Activated naive CD4-positive, alpha-beta T cell (primary cell): Measurements from ENCODE around the gene MOCOS.
"Not testable (repeated sequence)": the region's sequence is repeated elsewhere in the genome, so short reads cannot be mapped to it uniquely, and the experiment has no call there.

Experiments used
- DNase-seq, 4 experiments: peaks; one replicate each; lab custom pipeline; 2025; lab: John Stamatoyannopoulos, UW

MOCOS gene

DNA sequence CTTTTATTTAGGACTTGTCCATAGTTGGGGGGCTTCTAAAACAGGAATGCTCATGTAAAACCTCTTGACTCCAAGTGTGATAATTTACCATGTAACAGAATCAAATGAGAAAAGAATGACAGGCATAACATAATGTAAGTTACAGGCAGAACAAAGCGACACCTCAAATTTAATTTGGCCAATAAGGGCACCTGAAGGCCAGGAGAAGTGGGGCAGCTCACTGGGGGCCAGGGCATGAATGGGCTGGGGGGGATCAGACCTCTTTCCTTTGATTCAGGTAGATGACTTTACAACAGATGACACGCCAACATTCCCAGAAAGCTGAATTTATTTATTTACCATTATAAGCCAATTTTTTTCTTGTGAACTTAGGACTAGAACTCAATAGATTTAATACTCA is 14.5 kb downstream of the MOCOS start:
- no peak for DNase-seq

DNA sequence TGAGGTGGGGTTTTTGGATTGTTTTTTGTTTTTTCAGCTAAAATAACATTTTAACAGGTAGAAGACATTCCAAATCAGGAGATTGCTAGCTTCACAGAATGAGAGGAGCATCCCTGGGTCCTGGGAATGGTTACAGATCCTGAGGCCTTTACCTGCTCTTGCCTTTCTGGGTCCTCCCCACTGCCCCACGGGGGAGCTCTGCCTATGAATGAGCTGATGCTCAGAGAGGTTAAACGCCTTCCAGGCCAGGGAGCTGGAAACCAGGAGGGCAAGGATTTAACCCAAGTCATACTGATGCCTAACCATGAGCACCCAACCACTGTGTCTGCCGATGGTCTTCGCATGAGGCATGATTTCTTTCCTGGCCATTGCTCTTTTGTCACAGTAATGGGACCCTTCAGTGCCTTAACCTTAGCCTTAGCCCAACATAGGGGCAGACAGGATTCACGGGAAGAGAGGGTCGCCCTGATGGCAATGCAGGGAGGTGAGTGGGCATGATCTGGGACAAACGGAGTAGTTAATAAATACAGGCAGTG is 16.1 kb downstream of the MOCOS start:
- DNase-seq: no peak

GRCh38 chr18:36205166-36205565 is 17.9 kb downstream of the MOCOS start:
- no peak for DNase-seq

- DNase-seq: no peak
Measured at GRCh38 chr18:36207303-36207702, 20.0 kb downstream of the MOCOS start.

- not testable (repeated sequence) for DNase-seq
Measured at GRCh38 chr18:36207969-36208368, 20.7 kb downstream of the MOCOS start.

GRCh38 chr18:36211612-36212065 is 24.3 kb downstream of the MOCOS start:
- no peak for DNase-seq

DNA sequence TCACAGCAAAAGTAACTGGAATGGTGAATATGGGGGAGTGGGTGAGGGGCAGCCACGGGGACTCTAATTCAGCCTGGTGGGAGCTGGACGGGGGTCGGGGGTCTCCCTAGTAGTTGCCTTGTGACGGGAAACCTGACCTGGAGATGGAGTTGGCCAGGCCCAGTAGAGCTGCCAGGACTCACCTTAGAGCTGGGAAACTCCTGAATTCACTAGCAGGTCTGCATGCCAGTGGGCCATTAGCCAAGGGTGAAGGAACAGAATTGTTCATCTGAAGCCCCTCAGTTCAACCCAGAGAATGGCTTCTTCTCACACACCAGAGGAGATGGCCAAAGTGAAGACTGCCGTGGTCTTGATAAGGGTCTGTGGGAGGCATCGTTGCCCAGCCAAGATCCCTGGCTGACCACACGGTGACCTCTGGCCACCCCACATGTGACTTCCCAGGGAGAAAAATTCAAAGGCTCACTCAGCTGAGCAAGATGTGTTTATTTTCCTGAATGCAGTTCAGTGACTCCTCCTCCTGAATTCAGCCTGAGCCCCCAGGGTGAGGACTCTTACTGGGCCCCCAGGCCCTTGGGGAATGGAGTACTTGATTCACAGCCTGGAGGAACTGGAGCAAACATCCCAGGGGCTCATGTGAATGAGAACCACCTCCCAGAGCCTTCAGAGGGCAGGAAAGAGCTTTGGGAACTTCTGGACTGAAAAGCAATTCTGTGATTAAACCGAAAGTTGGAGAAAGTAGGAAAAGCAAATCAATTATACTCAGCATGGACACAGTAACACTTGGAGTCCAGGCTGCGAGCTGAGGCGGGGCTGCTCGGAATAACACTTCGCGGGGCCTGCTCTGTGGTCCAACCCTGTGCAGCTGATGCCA is 25.2 kb downstream of the MOCOS start:
- no peak for DNase-seq

GRCh38 chr18:36214811-36215210 is 27.5 kb downstream of the MOCOS start:
- DNase-seq: no peak

DNA sequence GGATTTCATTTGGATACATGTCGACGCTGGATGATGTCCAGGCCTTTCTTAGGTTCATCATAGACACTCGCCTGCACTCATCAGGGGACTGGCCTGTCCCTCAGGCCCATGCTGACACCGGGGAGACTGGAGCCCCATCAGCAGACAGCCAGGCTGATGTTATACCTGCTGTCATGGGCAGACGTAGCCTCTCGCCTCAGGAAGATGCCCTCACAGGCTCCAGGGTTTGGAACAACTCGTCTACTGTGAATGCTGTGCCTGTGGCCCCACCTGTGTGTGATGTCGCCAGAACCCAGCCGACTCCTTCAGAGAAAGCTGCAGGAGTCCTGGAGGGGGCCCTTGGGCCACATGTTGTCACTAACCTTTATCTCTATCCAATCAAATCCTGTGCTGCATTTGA is 28.3 kb downstream of the MOCOS start:
- DNase-seq: no peak

DNA sequence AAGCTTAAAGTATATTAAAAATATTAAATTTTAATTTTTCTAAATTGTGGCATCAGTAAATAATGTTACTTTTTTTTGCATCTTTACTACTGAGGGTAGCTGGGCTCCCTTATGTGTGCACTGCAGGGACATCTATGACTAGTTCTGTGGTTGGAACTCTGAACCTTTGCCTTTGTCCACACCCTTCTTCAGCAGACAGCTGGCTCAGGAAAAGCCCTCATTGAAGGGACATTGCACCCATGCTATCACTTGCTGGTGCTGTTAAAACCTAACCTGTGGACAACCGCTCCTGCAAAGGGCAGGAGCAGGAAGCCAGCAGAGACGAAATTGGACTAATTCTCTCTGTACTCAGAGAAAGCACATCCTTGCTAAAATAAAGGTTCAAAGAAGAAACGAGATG is 30.1 kb downstream of the MOCOS start:
- no peak for DNase-seq

- DNase-seq: no peak
Measured at GRCh38 chr18:36229188-36229587, 41.9 kb downstream of the MOCOS start.

DNA sequence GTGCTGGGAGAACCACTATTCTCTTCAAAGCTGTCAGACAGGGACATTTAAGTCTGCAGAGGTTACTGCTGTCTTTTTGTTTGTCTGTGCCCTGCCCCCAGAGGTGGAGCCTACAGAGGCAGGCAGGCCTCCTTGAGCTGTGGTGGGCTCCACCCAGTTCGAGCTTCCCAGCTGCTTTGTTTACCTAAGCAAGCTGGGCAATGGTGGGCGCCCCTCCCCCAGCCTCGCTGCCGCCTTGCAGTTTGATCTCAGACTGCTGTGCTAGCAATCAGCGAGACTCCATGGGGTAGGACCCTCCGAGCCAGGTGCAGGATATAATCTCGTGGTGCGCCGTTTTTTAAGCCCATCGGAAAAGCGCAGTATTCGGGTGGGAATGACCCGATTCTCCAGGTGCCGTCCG is 53.2 kb downstream of the MOCOS start:
- not testable (repeated sequence) for DNase-seq

- no peak for DNase-seq
Measured at GRCh38 chr18:36241831-36242230, 54.5 kb downstream of the MOCOS start.

- no peak for DNase-seq
Measured at GRCh38 chr18:36247036-36247435, 59.7 kb downstream of the MOCOS start.

DNA sequence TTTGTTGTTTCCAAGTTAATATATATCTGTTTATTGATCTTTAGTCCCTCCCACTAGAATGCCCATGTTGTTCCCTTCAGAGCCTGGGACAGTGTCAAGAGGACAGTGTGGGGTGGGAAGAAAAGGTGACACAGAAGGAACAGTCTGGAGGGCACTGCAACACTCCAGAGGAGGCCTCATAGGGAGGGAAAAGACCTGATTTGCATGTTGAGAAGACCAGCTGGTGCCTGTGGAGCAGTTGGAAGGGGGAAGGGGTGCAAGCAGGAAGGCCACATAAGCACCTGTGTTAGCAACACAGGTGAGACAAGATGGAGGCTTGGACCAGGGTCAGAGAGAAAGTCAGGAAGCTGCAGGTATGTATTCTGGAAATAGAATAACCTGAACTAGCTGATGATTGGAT is 62.1 kb downstream of the MOCOS start:
- DNase-seq: no peak

- no peak for DNase-seq
Measured at GRCh38 chr18:36250827-36251226, 63.5 kb downstream of the MOCOS start.

DNA sequence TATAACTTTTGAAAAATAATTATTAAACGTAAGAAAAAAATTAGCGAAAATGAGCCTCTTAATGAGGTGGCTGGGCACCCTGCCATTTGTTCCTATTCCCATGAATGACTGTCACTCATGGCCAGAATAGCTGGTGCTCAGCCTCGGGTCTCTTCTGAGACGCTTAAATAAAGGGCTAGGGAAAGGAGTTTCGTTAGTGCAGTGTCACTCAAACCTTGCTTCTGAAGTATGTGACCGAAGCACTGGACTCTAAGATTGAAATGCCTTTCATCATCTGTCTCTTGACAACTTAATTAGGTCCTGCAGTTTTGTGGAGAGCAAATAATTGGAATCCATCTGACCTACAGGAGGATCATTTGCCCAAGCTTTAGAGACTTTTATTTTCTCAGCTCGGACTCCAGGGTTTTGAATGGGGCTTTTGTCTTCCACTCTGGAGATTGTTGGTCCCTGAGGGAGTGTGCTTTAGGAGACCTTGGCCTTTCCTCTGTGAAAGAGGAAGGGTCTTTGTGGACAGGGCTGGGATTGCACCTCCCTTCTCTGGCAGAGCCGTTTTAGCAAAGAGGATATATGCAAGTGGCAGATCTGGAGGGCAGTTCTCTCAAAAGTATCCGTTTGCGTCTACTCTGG is 67.9 kb downstream of the MOCOS start:
- no peak for DNase-seq

DNA sequence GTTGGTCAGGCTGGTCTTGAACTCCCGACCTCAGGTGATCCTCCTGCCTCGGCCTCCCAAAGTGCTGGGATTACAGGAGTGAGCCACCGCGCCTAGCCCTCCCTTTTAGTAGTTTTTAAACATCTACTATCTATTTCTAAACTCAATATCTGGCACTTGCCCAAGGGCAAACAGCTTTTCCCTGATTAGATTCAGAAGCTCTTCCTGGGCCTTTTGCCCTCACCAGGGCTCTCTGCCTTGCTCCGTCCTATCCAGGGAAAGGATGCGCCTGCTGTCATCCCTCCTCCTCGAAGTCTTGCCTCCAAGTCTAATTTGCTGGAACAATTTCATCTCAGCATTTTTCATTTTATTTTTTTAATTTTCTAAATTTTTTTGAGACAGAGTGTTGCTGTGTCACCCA is 68.8 kb downstream of the MOCOS start:
- no peak for DNase-seq

GRCh38 chr18:36262971-36263370 is 75.7 kb downstream of the MOCOS start:
- no peak for DNase-seq

DNA sequence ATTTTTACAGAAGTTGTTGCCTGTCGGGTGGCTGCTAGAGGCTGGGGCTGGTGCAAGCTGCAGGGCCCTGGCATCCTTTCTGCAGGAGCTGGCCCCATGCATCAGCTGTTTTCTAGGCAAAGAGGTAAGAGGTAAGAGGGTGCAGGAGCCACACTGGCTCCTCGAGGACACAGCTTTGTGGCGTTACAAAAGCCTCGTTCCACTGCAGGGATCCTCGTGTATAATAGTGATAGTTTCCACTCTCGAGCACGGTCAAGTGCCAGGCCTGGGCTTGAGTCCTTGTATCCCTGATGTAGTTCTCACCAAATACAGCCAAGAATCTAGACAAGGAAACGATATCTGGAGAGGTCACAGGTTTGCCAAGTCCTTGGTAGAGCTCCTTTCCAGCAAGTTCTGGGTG is 77.0 kb downstream of the MOCOS start:
- no peak for DNase-seq

GRCh38 chr18:36265015-36265414 is 77.7 kb downstream of the MOCOS start:
- no peak for DNase-seq

- DNase-seq: no peak
Measured at GRCh38 chr18:36269157-36269556, 81.9 kb downstream of the MOCOS start.

DNA sequence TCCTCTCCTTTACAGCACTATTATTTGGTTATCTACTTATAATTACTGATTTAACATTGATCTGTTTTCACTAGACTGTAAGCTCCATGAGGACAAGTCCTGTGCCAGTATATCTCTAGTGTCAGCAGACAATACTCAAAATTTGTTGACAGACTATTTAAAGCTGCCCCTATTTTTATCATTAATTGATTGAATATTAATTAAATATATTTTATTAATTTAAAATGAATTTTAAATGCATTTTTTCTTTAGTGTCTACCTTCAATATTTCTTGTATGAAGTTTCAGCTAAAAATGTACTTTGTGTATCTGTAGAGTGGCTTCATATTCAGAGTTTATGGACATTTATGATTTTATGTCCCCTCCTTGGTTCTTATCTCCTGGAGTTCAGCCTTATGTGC is 83.9 kb downstream of the MOCOS start:
- no peak for DNase-seq
